ENCODE measurements around the gene DGKI. TPM values are rescaled to one million over a fixed set of nuclear protein-coding genes. Genes with fewer than 3 reads are reported as not detected.

Gene DGKI
- polyA plus RNA-seq, 1 experiment, result 1.4 TPM

DNA sequence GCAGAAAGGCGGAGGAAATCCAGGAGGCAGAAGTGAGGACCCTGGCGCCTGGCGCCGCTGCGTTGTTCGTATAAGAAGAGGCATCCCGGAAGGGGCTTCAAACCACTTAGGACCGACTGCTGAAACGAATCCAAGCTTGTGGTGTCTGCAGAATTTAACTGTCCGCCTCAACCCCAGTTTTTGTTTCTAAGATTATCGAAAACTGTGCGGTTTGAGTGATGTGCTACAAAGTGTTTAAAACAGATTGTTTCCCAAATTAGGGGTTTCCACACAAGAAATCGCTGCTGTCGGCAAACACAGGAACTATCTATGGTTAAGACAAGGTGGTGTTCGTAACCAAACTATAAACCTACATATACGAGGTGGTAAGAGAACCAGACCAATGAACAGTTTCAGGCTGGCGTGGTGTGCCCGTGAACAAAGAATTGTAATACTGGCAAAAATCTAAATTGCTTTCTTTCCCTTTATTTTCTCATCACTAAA, 835 bp upstream of the DGKI start:
- DNase-seq (ENCODE audit: low read depth), result no peak
- POLR2A ChIA-PET, result no interaction called here
- no peaks in the 10 kb centered on the region for H3K27me3 ChIP-seq (ENCODE audit: control insufficient read depth, insufficient read depth, low read length)
- CTCF ChIA-PET, result interaction anchor here (0.9 to 1.6 kb wide), 2 partner anchors 12 to 192 kb away, joined by 3 to 4 read pairs; no protein-coding TSS in a partner anchor
- no peaks in the 10 kb centered on the region; the same call in 1 of the 2 replicates for H3K36me3 ChIP-seq (ENCODE audit: control insufficient read depth, insufficient read depth, low read length)
- H3K4me3 ChIP-seq (ENCODE audit: low read depth, low read length), result peak overlapping the region; percentile 36
- TF ChIP-seq, protein P1, sequence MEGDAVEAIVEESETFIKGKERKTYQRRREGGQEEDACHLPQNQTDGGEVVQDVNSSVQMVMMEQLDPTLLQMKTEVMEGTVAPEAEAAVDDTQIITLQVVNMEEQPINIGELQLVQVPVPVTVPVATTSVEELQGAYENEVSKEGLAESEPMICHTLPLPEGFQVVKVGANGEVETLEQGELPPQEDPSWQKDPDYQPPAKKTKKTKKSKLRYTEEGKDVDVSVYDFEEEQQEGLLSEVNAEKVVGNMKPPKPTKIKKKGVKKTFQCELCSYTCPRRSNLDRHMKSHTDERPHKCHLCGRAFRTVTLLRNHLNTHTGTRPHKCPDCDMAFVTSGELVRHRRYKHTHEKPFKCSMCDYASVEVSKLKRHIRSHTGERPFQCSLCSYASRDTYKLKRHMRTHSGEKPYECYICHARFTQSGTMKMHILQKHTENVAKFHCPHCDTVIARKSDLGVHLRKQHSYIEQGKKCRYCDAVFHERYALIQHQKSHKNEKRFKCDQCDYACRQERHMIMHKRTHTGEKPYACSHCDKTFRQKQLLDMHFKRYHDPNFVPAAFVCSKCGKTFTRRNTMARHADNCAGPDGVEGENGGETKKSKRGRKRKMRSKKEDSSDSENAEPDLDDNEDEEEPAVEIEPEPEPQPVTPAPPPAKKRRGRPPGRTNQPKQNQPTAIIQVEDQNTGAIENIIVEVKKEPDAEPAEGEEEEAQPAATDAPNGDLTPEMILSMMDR (IDR thresholded peaks at IDR 0.05; ENCODE audit: insufficient read depth, low read depth, low read length), result no peak

DNA sequence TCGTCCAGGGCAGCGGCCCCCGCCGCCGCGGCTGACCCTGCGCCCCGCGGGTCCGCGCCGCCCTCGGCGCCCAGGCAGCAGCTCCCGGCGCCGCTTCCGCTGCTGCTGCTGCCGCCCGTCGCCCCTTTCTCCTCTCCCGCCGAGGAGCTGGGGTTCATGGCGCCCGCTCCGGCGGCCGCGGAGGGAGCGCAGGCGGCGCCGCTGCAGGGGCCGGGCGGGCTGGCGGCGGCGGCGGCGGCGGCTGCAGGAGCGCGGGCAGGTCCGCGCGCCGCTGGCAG, 286 bp downstream of the DGKI start:
- H3K4me3 ChIP-seq (ENCODE audit: low read depth, low read length), result peak overlapping the region; percentile 36
- no peaks in the 10 kb centered on the region for H3K27me3 ChIP-seq (ENCODE audit: control insufficient read depth, insufficient read depth, low read length)
- ChIA-PET CTCF (interaction anchor here (0.6 to 1.6 kb wide), 3 partner anchors 11 to 192 kb away, joined by 3 read pairs; no protein-coding TSS in a partner anchor), POLR2A (no interaction called here)
- H3K36me3 ChIP-seq (ENCODE audit: control insufficient read depth, insufficient read depth, low read length), result no peaks in the 10 kb centered on the region
- TF ChIP-seq, protein P1 (IDR thresholded peaks at IDR 0.05; ENCODE audit: insufficient read depth, low read depth, low read length), result no peak
- no peak for DNase-seq (ENCODE audit: low read depth)

DNA sequence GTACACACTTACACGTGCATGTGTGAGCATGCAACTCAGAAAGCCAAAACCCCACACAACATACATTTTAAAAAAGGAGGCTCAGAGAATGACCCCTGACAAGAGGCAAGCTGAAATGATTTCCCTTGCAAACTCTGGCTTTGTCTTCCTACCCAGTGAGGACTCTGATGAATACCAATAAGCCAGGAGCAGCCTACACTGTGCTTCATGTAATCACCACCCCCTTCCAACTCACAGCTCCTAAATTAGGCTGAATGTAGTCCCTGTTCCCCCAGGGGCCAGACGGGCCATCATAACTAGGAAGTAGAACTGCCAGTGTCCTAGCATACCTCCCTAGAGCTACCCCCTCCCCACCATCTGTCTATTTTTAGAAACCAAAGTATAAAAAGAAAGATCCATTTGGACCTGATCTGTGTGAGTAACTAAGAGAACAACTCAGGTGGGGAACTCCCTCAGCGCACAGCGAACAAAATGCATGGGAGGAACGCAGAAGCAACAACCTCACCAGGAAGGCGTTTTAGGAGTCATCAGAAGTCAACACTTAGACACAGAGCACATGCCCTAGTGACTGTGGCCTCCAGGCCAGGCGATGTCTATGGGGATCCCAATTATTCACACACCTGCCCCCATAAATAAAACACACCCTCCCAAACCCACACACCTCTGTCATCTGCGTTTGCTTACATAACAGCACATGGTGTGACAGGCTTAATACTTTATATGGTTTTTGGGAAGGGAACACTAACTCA, 1.9 kb downstream of the DGKI start:
- CTCF ChIA-PET, result no interaction called here
- Histone ChIP-seq H3K36me3 (ENCODE audit: control insufficient read depth, insufficient read depth, low read length) (no peaks in the 10 kb centered on the region), H3K27me3 (ENCODE audit: control insufficient read depth, insufficient read depth, low read length) (no peaks in the 10 kb centered on the region), H3K4me3 (ENCODE audit: low read depth, low read length) (no peak overlapping the region)
- TF ChIP-seq, protein P1 (IDR thresholded peaks at IDR 0.05; ENCODE audit: insufficient read depth, low read depth, low read length), result no peak
- DNase-seq (ENCODE audit: low read depth), result no peak
- POLR2A ChIA-PET, result no interaction called here

DNA sequence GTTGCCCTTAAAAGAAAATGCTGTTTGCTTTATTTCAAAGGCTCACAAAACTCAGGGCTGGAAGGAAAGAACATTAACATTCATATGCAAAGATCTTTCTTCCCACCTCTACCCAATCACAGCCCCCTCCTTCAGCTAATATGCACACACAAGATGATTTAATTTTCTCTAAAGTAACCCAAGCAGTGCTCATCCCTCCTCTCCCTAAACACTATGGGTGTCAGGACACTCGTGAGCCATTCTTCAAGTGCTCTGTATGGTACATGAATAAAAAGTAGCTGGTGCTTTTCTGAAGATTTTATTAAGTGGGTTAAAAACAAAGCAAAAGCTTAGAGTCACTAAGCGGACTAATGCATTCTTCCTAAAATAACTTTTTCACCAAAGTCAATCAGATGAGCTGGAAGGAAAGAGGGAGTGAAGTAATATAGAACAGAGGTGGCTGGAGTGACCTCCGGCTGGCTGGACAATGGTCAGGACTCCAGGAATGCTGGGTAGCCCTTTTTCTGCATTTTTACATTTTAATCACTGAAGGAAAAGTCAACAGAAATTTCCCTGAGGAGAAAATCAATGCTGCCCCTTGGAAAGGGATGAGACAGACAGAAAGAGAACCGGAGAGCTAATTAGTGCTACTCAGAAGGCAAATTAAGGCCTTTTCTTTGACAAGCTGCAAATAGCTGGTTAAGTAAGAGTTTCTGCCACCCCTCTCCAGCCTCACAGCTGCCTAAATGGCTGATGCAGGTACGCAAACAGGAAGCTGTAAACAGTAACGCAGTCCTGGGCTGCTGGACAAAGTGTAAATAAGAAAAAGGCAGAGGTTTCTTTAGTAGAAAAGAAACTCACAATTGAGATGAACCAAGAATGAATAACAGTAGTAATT, 6.6 kb downstream of the DGKI start:
- ChIA-PET POLR2A (no interaction called here), CTCF (interaction anchor here (0.9 to 1.5 kb wide), 5 partner anchors 11 to 184 kb away, joined by 3 to 8 read pairs (median 4); no protein-coding TSS in a partner anchor)
- Histone ChIP-seq H3K27me3 (ENCODE audit: control insufficient read depth, insufficient read depth, low read length) (no peaks in the 10 kb centered on the region), H3K36me3 (ENCODE audit: control insufficient read depth, insufficient read depth, low read length) (no peaks in the 10 kb centered on the region), H3K4me3 (ENCODE audit: low read depth, low read length) (no peak overlapping the region)
- DNase-seq (ENCODE audit: low read depth), result no peak
- TF ChIP-seq, protein P1 (IDR thresholded peaks at IDR 0.05; ENCODE audit: insufficient read depth, low read depth, low read length), result no peak

DNA sequence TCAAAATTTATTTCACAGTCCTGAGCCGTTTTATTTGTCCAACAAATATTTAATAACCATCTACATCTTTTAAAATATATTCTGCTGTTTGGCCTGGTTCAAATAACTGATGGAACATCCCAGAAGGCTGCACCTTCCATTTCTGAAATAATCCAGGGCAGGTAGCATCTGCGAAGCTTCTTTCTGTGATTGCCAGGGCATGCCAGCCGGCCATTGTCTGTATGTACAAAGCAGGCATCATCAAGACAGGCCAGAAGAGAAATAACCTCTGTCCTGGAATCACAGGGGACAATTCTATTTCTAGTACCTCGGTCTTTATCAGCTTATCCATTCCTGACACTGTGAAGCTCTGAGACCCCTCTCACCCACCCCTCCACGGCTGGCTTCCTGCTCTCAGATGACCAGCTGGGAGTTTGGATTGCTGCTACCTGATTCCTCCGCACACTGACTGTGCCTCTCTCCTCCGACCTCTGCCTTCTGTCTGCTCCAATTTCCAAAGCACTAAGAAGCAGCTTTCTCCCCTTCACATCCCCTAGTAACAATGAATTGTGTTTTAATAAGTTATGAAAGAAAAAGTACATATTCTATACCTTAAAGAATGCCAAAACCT, 8.0 kb downstream of the DGKI start:
- ChIA-PET CTCF (interaction anchor here (0.7 to 1.3 kb wide), 2 partner anchors 12 to 61 kb away, joined by 3 read pairs; no protein-coding TSS in a partner anchor), POLR2A (no interaction called here)
- TF ChIP-seq, protein P1 (IDR thresholded peaks at IDR 0.05; ENCODE audit: insufficient read depth, low read depth, low read length), result no peak
- H3K4me3 ChIP-seq (ENCODE audit: low read depth, low read length), result no peak overlapping the region
- no peaks in the 10 kb centered on the region for H3K36me3 ChIP-seq (ENCODE audit: control insufficient read depth, insufficient read depth, low read length)
- no peaks in the 10 kb centered on the region for H3K27me3 ChIP-seq (ENCODE audit: control insufficient read depth, insufficient read depth, low read length)
- DNase-seq (ENCODE audit: low read depth), result no peak
